ENCODE results near the gene CFB. TPM values are rescaled to one million over a fixed set of nuclear protein-coding genes. Genes with fewer than 3 reads are reported as not detected.

CFB gene
- total RNA-seq, 1 donor from 2014 or later = not detected

DNA sequence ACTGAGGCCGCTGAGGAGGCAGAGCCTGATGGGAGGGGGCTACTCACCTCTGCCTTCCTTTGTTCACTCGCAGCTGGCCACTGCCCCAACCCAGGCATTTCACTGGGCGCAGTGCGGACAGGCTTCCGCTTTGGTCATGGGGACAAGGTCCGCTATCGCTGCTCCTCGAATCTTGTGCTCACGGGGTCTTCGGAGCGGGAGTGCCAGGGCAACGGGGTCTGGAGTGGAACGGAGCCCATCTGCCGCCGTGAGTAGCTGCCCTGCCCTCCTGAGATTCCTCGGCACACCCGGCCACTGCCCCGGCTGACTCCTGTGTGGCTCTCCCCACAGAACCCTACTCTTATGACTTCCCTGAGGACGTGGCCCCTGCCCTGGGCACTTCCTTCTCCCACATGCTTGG is 12.4 kb upstream of the CFB start:
- Mint-ChIP-seq H3K9me3 (no peaks in the 10 kb centered on the region), H3K27me3 (peaks cover 10% of the 10 kb centered on the region), H3K4me3 (no peak overlapping the region), H3K36me3 (ENCODE audit: low read depth) (no peaks in the 10 kb centered on the region), H3K27ac (no peak overlapping the region), H3K4me1 (no peaks in the 10 kb centered on the region)
- CTCF ChIA-PET = no interaction called here
- intact Hi-C loops (cut with micrococcal nuclease) = no loop called here
- TF ChIP-seq, protein P1, sequence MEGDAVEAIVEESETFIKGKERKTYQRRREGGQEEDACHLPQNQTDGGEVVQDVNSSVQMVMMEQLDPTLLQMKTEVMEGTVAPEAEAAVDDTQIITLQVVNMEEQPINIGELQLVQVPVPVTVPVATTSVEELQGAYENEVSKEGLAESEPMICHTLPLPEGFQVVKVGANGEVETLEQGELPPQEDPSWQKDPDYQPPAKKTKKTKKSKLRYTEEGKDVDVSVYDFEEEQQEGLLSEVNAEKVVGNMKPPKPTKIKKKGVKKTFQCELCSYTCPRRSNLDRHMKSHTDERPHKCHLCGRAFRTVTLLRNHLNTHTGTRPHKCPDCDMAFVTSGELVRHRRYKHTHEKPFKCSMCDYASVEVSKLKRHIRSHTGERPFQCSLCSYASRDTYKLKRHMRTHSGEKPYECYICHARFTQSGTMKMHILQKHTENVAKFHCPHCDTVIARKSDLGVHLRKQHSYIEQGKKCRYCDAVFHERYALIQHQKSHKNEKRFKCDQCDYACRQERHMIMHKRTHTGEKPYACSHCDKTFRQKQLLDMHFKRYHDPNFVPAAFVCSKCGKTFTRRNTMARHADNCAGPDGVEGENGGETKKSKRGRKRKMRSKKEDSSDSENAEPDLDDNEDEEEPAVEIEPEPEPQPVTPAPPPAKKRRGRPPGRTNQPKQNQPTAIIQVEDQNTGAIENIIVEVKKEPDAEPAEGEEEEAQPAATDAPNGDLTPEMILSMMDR (IDR thresholded peaks at IDR 0.05) = no peak
- POLR2A ChIA-PET = no interaction called here
- no peak for ATAC-seq (ENCODE audit: low read depth)
- DNase-seq = no peak

DNA sequence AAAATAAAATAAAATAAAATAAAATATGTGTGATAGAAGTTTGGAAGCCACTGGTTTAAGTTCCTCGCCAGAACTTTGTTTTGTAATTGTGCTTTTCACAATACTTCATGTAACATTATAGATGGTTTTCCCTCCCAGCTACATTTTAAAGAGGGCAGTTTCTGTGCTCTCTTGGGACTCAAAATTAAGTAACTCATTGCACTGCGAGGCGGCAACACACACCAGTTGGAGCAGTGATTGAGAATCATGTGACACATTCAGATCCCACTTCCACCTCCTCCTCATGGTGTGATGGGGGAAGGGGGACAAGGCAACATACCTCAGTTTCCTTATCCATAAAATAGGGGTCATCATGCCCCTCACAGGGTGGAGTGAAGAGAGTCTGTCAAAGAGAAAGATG is 10.9 kb upstream of the CFB start:
- no peak overlapping the region for H3K27ac Mint-ChIP-seq
- DNase-seq = no peak
- intact Hi-C loops (cut with micrococcal nuclease) = no loop called here
- POLR2A ChIA-PET = interaction anchor here (0.6 kb wide), 1 partner anchor 33 kb away, joined by 4 read pairs; the partner anchor contains the start of gene ZBTB12
- no peaks in the 10 kb centered on the region for H3K4me1 Mint-ChIP-seq
- H3K4me3 Mint-ChIP-seq = no peak overlapping the region
- no peaks in the 10 kb centered on the region for H3K9me3 Mint-ChIP-seq
- CTCF ChIA-PET = no interaction called here
- no peak for ATAC-seq (ENCODE audit: low read depth)
- H3K27me3 Mint-ChIP-seq = peaks cover 5% of the 10 kb centered on the region
- TF ChIP-seq, protein P1 (IDR thresholded peaks at IDR 0.05) = no peak
- H3K36me3 Mint-ChIP-seq (ENCODE audit: low read depth) = no peaks in the 10 kb centered on the region

DNA sequence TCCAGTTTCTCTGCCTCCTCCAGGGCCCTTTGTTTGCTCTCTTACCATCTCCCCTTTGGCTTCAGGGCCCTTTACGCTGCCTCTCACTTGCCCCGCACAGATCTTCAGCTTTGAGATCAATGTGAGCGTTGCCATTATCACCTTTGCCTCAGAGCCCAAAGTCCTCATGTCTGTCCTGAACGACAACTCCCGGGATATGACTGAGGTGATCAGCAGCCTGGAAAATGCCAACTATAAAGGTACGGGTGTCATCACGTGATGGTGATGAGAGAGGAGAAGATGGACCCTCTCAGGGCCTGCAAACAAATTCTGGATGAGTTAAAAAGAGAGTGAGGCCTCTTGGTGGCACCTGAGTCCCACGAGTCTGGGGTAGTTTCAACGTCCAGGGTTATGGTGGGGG is 10.1 kb upstream of the CFB start:
- TF ChIP-seq, protein P1 (IDR thresholded peaks at IDR 0.05) = no peak
- Mint-ChIP-seq H3K4me1 (no peaks in the 10 kb centered on the region), H3K4me3 (no peak overlapping the region), H3K9me3 (no peaks in the 10 kb centered on the region), H3K27ac (no peak overlapping the region), H3K36me3 (ENCODE audit: low read depth) (no peaks in the 10 kb centered on the region), H3K27me3 (peaks cover 5% of the 10 kb centered on the region)
- POLR2A ChIA-PET = no interaction called here
- intact Hi-C loops (cut with micrococcal nuclease) = no loop called here
- ATAC-seq (ENCODE audit: low read depth) (no peak), DNase-seq (no peak)
- CTCF ChIA-PET = no interaction called here

DNA sequence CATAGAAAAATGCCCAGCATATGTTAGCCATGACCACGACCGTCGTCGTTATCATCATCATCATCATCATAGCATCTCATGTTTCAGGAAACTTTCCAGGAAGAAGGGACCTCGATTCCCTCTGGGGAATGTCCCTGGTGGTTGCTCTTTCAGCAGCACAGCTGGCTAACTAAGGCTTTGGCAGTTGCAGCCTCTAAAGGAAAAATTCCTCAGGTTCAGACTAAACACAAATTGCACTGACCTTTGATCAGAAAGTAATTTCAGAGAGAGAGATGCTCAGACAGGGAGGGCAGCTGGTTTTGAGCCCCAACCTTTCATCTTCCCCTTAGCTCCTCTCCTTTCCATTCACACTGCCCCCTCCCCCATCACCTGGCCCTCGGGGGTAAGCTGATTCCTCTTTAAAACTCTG is 5.6 kb upstream of the CFB start:
- H3K4me3 Mint-ChIP-seq = no peak overlapping the region
- H3K9me3 Mint-ChIP-seq = no peaks in the 10 kb centered on the region
- H3K27ac Mint-ChIP-seq = no peak overlapping the region
- no peaks in the 10 kb centered on the region for H3K36me3 Mint-ChIP-seq (ENCODE audit: low read depth)
- ATAC-seq (ENCODE audit: low read depth) (no peak), DNase-seq (no peak)
- H3K4me1 Mint-ChIP-seq = no peaks in the 10 kb centered on the region
- TF ChIP-seq, protein P1 (IDR thresholded peaks at IDR 0.05) = no peak
- H3K27me3 Mint-ChIP-seq = peaks cover 22% of the 10 kb centered on the region
- intact Hi-C loops (cut with micrococcal nuclease) = no loop called here
- ChIA-PET CTCF (interaction anchor here (1.9 kb wide), 1 partner anchor 12 kb away, joined by 5 read pairs; no protein-coding TSS in a partner anchor), POLR2A (no interaction called here)

DNA sequence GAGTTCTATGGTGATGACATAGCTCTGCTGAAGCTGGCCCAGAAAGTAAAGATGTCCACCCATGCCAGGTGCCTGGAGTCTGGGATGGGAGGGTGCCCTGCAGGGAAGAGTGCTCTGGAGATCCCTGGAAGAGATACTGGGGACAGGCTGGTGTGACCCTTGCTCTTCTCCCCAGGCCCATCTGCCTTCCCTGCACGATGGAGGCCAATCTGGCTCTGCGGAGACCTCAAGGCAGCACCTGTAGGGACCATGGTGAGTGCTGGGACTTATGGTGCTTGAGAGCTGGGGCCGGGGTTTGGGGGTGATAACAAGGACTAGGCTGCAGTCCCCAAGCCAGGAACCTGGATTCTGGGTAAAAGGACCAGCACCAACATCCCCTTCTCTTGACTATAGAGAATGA is 2.2 kb upstream of the CFB start:
- intact Hi-C loops (cut with micrococcal nuclease) = no loop called here
- H3K9me3 Mint-ChIP-seq = no peaks in the 10 kb centered on the region
- peaks cover 23% of the 10 kb centered on the region for H3K27me3 Mint-ChIP-seq
- ATAC-seq (ENCODE audit: low read depth) (no peak), DNase-seq (no peak)
- no peaks in the 10 kb centered on the region for H3K36me3 Mint-ChIP-seq (ENCODE audit: low read depth)
- ChIA-PET CTCF (no interaction called here), POLR2A (no interaction called here)
- no peak overlapping the region for H3K4me3 Mint-ChIP-seq
- no peaks in the 10 kb centered on the region for H3K4me1 Mint-ChIP-seq
- TF ChIP-seq, protein P1 (IDR thresholded peaks at IDR 0.05) = no peak
- H3K27ac Mint-ChIP-seq = no peak overlapping the region

Measured in activated B cell treated with CpG ODN at 0.5 μM for 24 hours (primary cell).